Omental fat pad (tissue), 4 donors: ENCODE data around the gene CEBPZ. TPM values are rescaled to one million over a fixed set of nuclear protein-coding genes. Genes with fewer than 3 reads are reported as not detected.
"Not testable (repeated sequence)": the region's sequence is repeated elsewhere in the genome, so short reads cannot be mapped to it uniquely, and the experiment has no call there.

Experiments used
- ATAC-seq: fragments of 150-250 bp; one replicate; pipeline ENCODE4 v1.9.1; 2016; ENCODE audit warnings: mild to moderate bottlenecking, moderate library complexity; ENCODE audit not compliant: low FRiP score
- DNase-seq: peaks from one replicate; pipeline ENCODE4 v3.0.0-alpha.2; 2019; ENCODE audit warnings: low spot score
- total RNA-seq, 4 donors: library from RNA; depleted of rRNA; stranded (reverse); fragments of >200 nt; gene quantifications; one replicate each; pipeline ENCODE4 v1.1.0, GENCODE V29; 2016
- TF ChIP-seq, protein P1 (sequence below), 3 donors: fragments of 450-650 bp; IDR thresholded peaks; one replicate each; pipeline ENCODE4 v1.5.1; 2016 to 2017; ENCODE audit warnings: antibody characterized with exemption in 3 of 3, mild to moderate bottlenecking in 3 of 3, moderate library complexity in 2 of 3

The CEBPZ gene
- total RNA-seq, 4 donors from 2014 or later: 30.6 to 67.3 (median 40.9) TPM

DNA sequence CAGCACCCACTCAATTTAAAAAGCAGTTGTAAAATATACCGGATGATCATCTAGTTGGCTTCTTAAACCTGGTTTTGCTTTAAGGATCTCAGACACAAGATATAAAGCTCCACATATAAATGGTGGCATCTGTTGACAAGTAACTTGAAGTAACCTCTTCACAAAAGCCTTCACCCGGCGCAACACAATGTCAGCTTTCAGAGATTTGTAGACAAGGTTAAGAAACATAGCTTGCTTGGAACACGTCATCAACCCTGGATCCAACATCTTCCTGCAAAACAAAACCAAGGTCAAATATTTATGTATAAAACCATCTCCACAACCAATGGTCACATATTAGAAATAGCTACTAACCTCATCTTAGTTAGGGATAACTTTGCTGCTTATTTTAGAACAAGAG, 8.3 kb downstream of the CEBPZ start:
- TF ChIP-seq, protein P1, sequence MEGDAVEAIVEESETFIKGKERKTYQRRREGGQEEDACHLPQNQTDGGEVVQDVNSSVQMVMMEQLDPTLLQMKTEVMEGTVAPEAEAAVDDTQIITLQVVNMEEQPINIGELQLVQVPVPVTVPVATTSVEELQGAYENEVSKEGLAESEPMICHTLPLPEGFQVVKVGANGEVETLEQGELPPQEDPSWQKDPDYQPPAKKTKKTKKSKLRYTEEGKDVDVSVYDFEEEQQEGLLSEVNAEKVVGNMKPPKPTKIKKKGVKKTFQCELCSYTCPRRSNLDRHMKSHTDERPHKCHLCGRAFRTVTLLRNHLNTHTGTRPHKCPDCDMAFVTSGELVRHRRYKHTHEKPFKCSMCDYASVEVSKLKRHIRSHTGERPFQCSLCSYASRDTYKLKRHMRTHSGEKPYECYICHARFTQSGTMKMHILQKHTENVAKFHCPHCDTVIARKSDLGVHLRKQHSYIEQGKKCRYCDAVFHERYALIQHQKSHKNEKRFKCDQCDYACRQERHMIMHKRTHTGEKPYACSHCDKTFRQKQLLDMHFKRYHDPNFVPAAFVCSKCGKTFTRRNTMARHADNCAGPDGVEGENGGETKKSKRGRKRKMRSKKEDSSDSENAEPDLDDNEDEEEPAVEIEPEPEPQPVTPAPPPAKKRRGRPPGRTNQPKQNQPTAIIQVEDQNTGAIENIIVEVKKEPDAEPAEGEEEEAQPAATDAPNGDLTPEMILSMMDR (IDR thresholded peaks at IDR 0.05): no peak
- ATAC-seq: no peak

DNA sequence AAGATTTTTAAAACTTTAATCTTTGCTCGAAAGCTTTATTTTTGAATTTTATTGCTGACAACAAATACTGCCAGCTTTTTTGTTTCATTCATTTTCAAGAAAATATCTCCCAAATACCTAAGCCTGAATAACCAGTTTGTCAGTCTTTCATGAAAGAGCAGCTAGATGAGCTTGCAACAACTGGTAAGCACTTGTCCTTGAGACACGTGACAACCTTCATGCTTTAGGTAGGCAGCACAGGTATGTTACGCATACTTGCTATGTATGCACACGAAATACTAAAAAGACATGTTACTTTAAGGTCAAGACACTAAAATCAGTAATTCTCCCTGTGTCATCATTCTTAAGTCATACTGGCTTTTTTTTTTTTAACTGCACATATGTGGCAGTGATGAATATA, 12.3 kb downstream of the CEBPZ start:
- DNase-seq: no peak
- TF ChIP-seq, protein P1 (IDR thresholded peaks at IDR 0.05): no peak
- no peak for ATAC-seq

More for the DNA sequence above, 8.3 kb downstream of the CEBPZ start:
- no peak for DNase-seq

DNA sequence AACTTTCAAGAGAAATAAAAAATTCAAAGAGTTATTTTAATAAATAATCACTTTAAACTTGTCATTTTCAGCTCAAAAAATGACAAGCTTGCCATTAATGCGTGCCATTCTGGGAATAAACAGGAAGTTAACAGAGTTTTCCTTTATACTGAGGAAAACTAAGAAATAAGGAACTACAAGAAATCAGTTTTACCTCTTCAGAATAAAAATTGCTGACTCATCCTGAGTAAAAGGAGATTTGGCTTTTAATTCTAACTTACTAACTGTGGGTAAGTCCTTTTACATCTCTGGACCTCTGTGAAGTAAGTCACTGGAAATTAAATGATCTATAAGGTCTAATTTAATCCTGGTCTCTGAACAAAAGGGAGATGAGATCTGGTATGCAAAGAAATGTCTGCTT, 16.1 kb downstream of the CEBPZ start:
- DNase-seq: no peak
- no peak for ATAC-seq
- TF ChIP-seq, protein P1 (IDR thresholded peaks at IDR 0.05): no peak

DNA sequence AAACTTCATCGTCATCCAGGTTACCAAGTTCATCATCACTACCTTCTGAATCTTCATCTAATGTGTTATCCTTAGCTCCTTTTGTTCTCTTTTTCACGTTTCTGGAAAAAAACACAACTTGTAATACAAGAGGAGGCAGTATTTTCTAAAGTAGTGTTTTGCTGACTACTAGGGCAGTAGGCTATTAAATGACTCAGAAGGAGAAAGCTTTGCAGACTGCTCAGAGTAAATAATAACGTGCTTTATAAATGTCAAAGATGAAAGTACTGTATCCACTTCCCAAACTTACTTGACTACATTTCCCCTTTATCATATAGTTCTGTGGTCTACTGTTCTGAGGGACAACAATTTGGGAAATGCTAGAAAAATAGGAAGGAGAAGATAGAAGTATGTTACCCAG, 19.5 kb downstream of the CEBPZ start:
- ATAC-seq (no peak), DNase-seq (no peak)
- TF ChIP-seq, protein P1 (IDR thresholded peaks at IDR 0.05): no peak

DNA sequence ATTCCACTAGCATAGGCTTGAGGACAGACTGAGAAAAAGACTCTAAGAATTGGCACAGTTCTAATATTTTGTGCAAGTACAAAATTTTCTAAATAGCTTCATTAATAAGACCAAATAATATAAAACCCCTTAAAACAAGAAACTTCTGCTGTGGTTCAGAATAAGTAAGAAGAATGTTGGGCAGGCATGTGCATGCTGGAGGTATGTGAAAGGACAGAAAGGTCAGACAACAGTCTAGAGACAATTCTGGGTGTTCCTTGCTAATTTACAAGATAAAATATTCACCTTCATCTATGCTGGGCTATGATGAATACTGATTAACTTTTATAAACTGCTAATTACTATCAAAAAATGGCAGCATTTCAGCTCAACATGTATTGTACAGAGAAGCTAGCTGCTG, 20.2 kb downstream of the CEBPZ start:
- TF ChIP-seq, protein P1 (IDR thresholded peaks at IDR 0.05): no peak
- ATAC-seq: no peak
- DNase-seq: no peak

DNA sequence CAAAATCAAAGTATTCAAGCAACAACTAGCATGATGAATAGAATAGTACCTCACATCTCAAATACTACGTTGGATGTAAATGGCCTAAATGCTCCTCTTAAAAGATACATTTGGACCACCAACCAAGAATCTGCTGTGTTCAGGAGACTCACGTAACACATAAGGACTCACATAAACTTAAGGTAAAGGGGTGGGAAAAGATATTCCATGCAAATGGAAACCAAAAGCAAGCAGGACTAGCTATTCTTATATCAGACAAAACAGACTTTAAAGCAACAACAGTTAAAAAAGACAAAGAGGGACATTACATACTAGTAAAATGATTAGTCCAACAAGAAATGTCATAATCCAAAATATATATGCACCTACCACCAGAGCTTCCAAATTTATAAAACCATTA, 24.6 kb downstream of the CEBPZ start:
- ATAC-seq, DNase-seq: not testable (repeated sequence)

DNA sequence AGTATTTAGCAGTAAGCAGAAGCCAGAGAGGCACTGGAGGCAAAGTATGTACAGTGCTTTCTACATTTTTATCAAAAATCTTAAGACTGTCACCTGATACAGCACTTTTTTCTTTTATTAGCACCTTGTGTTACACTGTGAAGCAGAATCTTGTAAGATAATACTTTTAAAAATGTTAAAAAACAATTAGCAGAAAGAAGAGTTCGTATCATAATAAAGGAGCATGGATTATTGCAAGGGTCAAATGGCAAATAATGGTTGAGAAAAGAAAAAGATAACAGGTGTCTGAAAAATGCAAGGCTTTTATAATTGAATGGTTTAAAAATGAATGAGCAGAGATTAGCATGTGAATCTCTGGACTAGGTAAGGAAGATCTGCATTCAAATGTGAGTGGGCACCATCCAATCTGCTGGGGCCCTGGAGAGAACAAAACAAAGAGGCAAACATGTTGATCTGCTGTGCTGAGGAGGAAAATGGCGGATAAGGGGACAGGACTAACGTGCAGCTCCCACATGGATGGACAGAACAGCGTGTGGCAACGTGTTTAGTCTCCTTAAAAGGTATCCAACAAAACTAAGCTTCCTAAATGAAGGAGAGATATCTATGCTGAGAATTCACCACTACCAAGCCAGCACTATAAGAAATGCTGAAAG, 25.6 kb downstream of the CEBPZ start:
- no peak for DNase-seq
- no peak for ATAC-seq
- TF ChIP-seq, protein P1 (IDR thresholded peaks at IDR 0.05): no peak

DNA sequence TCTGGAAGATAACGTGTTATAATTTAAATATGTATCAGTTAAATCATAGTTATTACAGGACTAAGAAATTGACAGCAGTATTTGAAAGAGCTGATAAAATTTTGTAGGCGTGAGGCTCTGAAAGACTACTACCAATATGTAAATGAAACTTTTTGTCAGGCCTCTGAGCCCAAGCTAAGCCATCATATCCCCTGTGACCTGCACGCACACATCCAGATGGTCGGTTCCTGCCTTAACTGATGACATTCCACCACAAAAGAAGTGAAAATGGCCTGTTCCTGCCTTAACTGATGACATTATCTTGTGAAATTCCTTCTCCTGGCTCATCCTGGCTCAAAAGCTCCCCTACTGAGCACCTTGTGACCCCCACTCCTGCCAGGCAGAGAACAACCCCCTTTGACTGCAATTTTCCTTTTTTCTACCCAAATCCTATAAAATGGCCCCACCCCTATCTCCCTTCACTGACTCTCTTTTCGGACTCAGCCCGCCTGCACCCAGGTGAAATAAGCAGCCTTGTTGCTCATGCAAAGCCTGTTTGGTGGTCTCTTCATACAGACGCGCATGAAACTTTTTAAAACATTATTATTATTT, 26.2 kb downstream of the CEBPZ start:
- not testable (repeated sequence) for ATAC-seq, DNase-seq
